Calu3 (cell line): ENCODE results near the gene KAT5. TPM values are rescaled to one million over a fixed set of nuclear protein-coding genes. Genes with fewer than 3 reads are reported as not detected.

ENCODE experiments used
- BruUV-seq: library from RNA; stranded (reverse); fragments of 400-500 nt; replicated peaks from 2 replicates; lab custom pipeline; 2021; lab: Mats Ljungman, UMichigan
- CTCF ChIA-PET: fragments of 300-600 bp; sonication (Branson Sonifier 250); formaldehyde crosslinking; loops from one replicate; lab custom pipeline; 2022; ENCODE audit warnings: antibody characterized with exemption; lab: Charles Lee
- DNase-seq: peaks from one replicate; pipeline ENCODE4 v3.0.0; 2022
- H3K27ac Mint-ChIP-seq: one replicate; pipeline ENCODE4 v1.8.0; 2022; ENCODE audit warnings: mixed read lengths; ENCODE audit not compliant: unreplicated experiment
- H3K27me3 Mint-ChIP-seq: one replicate; pipeline ENCODE4 v1.8.0; 2022; ENCODE audit warnings: mixed read lengths; ENCODE audit not compliant: unreplicated experiment
- H3K36me3 Mint-ChIP-seq: one replicate; pipeline ENCODE4 v1.8.0; 2022; ENCODE audit warnings: mild to moderate bottlenecking, moderate library complexity, mixed read lengths; ENCODE audit not compliant: insufficient read depth, unreplicated experiment
- H3K4me1 Mint-ChIP-seq: one replicate; pipeline ENCODE4 v1.8.0; 2022; ENCODE audit warnings: mild to moderate bottlenecking, low read depth, mixed read lengths; ENCODE audit not compliant: unreplicated experiment
- H3K4me3 Mint-ChIP-seq: one replicate; pipeline ENCODE4 v1.8.0; 2022; ENCODE audit warnings: mild to moderate bottlenecking, low read depth, moderate library complexity, mixed read lengths; ENCODE audit not compliant: unreplicated experiment
- H3K9me3 Mint-ChIP-seq: one replicate; pipeline ENCODE4 v1.8.0; 2022; ENCODE audit warnings: low read depth, mixed read lengths; ENCODE audit not compliant: unreplicated experiment
- intact Hi-C: fragments of 100-400 bp; cut with micrococcal nuclease; formaldehyde crosslinking; loops from one replicate; pipeline ENCODE4 v1.10.0; 2022; ENCODE audit not compliant: unreplicated experiment
- total RNA-seq: library from RNA; stranded (reverse); gene quantifications from 2 replicates; pipeline ENCODE4 v1.2.3, GENCODE V29; 2022
- TF ChIP-seq, protein P1 (sequence below): fragments of 200-600 bp; IDR thresholded peaks from one replicate; pipeline ENCODE4 v1.8.0; 2022; ENCODE audit warnings: antibody characterized with exemption; ENCODE audit not compliant: unreplicated experiment

The KAT5 gene
- total RNA-seq, 1 experiment from 2014 or later, result 50.9 TPM

- CTCF ChIA-PET, result interaction anchor here (1.0 to 1.6 kb wide), 5 partner anchors 8 to 168 kb away, joined by 3 to 9 read pairs (median 9); partner anchors contain the start of genes FIBP and KAT5
- peak overlapping the region; percentile 20 for H3K27ac Mint-ChIP-seq
- H3K36me3 Mint-ChIP-seq, result peaks cover 49% of the 10 kb centered on the region
- H3K4me1 Mint-ChIP-seq, result peaks cover 11% of the 10 kb centered on the region
- no peaks in the 10 kb centered on the region for H3K9me3 Mint-ChIP-seq
- intact Hi-C loops, result no loop called here
- H3K27me3 Mint-ChIP-seq, result no peaks in the 10 kb centered on the region
- H3K4me3 Mint-ChIP-seq, result peak overlapping the region; percentile 76
- BruUV-seq, result TSS peak; percentile 53
- TF ChIP-seq, protein P1, sequence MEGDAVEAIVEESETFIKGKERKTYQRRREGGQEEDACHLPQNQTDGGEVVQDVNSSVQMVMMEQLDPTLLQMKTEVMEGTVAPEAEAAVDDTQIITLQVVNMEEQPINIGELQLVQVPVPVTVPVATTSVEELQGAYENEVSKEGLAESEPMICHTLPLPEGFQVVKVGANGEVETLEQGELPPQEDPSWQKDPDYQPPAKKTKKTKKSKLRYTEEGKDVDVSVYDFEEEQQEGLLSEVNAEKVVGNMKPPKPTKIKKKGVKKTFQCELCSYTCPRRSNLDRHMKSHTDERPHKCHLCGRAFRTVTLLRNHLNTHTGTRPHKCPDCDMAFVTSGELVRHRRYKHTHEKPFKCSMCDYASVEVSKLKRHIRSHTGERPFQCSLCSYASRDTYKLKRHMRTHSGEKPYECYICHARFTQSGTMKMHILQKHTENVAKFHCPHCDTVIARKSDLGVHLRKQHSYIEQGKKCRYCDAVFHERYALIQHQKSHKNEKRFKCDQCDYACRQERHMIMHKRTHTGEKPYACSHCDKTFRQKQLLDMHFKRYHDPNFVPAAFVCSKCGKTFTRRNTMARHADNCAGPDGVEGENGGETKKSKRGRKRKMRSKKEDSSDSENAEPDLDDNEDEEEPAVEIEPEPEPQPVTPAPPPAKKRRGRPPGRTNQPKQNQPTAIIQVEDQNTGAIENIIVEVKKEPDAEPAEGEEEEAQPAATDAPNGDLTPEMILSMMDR, result no peak
- no peak for DNase-seq
Measured at GRCh38 chr11:65719871-65720210, 7.8 kb downstream of the KAT5 start.

- peak within 1 kb of the TSS; percentile 76 for H3K4me3 Mint-ChIP-seq
- H3K27me3 Mint-ChIP-seq, result no peaks in the 10 kb centered on the region
- no peaks in the 10 kb centered on the region for H3K9me3 Mint-ChIP-seq
- H3K36me3 Mint-ChIP-seq, result peaks cover 44% of the 10 kb centered on the region
- peak within 1 kb of the TSS; percentile 20 for H3K27ac Mint-ChIP-seq
- CTCF ChIA-PET, result interaction anchor here (0.5 to 1.6 kb wide), 8 partner anchors 8 to 168 kb away, joined by 3 to 9 read pairs (median 6); partner anchors contain the start of genes FIBP and KAT5
- peaks cover 11% of the 10 kb centered on the region for H3K4me1 Mint-ChIP-seq
- no TSS peak for BruUV-seq
- intact Hi-C loops, result no loop called here
- peak; percentile 79 for DNase-seq
- TF ChIP-seq, protein P1, result no peak
Measured at GRCh38 chr11:65720211-65720934, 8.3 kb downstream of the KAT5 start, which contains the start of gene RNASEH2C. TSS of gene RNASEH2C (minus strand) at chr11:65720798. CDS start at chr11:65720758, 40 bp downstream.

GRCh38 chr11:65722261-65722660 is 10.2 kb downstream of the KAT5 start:
- TF ChIP-seq, protein P1, result no peak
- BruUV-seq, result no TSS peak
- H3K36me3 Mint-ChIP-seq, result peaks cover 30% of the 10 kb centered on the region
- CTCF ChIA-PET, result no interaction called here
- H3K27me3 Mint-ChIP-seq, result no peaks in the 10 kb centered on the region
- H3K4me1 Mint-ChIP-seq, result peaks cover 11% of the 10 kb centered on the region
- intact Hi-C loops, result no loop called here
- DNase-seq, result no peak
- H3K27ac Mint-ChIP-seq, result no peak overlapping the region
- no peaks in the 10 kb centered on the region for H3K9me3 Mint-ChIP-seq
- no peak overlapping the region for H3K4me3 Mint-ChIP-seq

GRCh38 chr11:65726660-65727059 is 14.6 kb downstream of the KAT5 start:
- CTCF ChIA-PET, result interaction anchor here (0.6 kb wide), 1 partner anchor 43 kb away, joined by 6 read pairs; no protein-coding TSS in a partner anchor
- Mint-ChIP-seq H3K27me3 (peaks cover 12% of the 10 kb centered on the region), H3K9me3 (no peaks in the 10 kb centered on the region), H3K36me3 (no peaks in the 10 kb centered on the region), H3K27ac (no peak overlapping the region), H3K4me3 (no peak overlapping the region), H3K4me1 (no peaks in the 10 kb centered on the region)
- no peak for DNase-seq
- TF ChIP-seq, protein P1, result no peak
- intact Hi-C loops, result no loop called here
- no TSS peak for BruUV-seq
